ENCODE results near the gene ANXA11. TPM values are rescaled to one million over a fixed set of nuclear protein-coding genes. Genes with fewer than 3 reads are reported as not detected.

Gene ANXA11
- total and polyA plus RNA-seq, 9 of the 15 experiments (the other 6 are each of a cell fraction or from before 2014, with no cell fraction given) = 43.6 to 212 (median 109) TPM

DNA sequence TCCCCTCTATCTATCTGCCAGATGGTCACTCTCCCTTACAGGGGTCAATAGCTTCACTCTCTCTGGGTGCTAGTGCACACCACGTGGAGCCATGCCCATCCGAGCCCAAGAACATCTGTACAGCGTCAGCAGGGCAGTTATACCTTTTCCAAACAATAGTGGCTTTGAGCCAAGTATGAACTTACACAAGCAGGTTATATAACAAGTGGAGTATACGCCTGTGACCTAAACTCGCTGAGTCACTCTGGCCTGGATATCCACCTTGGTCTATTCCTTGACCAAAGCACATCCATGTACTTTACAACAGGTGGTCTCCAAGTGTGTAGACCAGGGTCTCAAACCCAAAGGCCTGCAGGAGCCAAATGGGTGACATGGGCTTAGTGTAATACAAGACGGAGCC is 52.5 kb downstream of the ANXA11 start (continued):
- no peak for TF ChIP-seq ZNF785 (CRISPR knock-in tag; IDR thresholded peaks at IDR 0.05)
- TF ChIP-seq C11orf30 (IDR thresholded peaks at IDR 0.05; ENCODE audit: low read depth) = peak; percentile 62
- TF ChIP-seq PHB (CRISPR knock-in tag; IDR thresholded peaks at IDR 0.05) = no peak
- TF ChIP-seq ZNF133 (CRISPR knock-in tag; IDR thresholded peaks at IDR 0.05) = no peak
- no peak for TF ChIP-seq MTF1 (CRISPR knock-in tag; IDR thresholded peaks at IDR 0.05; ENCODE audit: borderline replicate concordance)
- TF ChIP-seq, protein P1, sequence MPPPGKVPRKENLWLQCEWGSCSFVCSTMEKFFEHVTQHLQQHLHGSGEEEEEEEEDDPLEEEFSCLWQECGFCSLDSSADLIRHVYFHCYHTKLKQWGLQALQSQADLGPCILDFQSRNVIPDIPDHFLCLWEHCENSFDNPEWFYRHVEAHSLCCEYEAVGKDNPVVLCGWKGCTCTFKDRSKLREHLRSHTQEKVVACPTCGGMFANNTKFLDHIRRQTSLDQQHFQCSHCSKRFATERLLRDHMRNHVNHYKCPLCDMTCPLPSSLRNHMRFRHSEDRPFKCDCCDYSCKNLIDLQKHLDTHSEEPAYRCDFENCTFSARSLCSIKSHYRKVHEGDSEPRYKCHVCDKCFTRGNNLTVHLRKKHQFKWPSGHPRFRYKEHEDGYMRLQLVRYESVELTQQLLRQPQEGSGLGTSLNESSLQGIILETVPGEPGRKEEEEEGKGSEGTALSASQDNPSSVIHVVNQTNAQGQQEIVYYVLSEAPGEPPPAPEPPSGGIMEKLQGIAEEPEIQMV (tag; conservative IDR thresholded peaks at IDR 0.05; ENCODE audit: low read depth) = no peak
- TF ChIP-seq ETV6 (IDR thresholded peaks at IDR 0.05; ENCODE audit: borderline replicate concordance in 1 of 2, low read depth in 2 of 2, low read length in 1 of 2) = no peak
- no peak for TF ChIP-seq ETV6 (CRISPR knock-in tag; IDR thresholded peaks at IDR 0.05; ENCODE audit: borderline replicate concordance)
- TF ChIP-seq, protein P2, sequence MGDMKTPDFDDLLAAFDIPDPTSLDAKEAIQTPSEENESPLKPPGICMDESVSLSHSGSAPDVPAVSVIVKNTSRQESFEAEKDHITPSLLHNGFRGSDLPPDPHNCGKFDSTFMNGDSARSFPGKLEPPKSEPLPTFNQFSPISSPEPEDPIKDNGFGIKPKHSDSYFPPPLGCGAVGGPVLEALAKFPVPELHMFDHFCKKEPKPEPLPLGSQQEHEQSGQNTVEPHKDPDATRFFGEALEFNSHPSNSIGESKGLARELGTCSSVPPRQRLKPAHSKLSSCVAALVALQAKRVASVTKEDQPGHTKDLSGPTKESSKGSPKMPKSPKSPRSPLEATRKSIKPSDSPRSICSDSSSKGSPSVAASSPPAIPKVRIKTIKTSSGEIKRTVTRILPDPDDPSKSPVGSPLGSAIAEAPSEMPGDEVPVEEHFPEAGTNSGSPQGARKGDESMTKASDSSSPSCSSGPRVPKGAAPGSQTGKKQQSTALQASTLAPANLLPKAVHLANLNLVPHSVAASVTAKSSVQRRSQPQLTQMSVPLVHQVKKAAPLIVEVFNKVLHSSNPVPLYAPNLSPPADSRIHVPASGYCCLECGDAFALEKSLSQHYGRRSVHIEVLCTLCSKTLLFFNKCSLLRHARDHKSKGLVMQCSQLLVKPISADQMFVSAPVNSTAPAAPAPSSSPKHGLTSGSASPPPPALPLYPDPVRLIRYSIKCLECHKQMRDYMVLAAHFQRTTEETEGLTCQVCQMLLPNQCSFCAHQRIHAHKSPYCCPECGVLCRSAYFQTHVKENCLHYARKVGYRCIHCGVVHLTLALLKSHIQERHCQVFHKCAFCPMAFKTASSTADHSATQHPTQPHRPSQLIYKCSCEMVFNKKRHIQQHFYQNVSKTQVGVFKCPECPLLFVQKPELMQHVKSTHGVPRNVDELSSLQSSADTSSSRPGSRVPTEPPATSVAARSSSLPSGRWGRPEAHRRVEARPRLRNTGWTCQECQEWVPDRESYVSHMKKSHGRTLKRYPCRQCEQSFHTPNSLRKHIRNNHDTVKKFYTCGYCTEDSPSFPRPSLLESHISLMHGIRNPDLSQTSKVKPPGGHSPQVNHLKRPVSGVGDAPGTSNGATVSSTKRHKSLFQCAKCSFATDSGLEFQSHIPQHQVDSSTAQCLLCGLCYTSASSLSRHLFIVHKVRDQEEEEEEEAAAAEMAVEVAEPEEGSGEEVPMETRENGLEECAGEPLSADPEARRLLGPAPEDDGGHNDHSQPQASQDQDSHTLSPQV (IDR thresholded peaks at IDR 0.05) = peak; percentile 46; the same call in 1 of the 2 replicates
- peak; percentile 71 for TF ChIP-seq MAFG (tag; conservative IDR thresholded peaks at IDR 0.05)
- TF ChIP-seq CTBP1 (IDR thresholded peaks at IDR 0.05; ENCODE audit: borderline replicate concordance) = no peak
- TF ChIP-seq MAFF (IDR thresholded peaks at IDR 0.05; ENCODE audit: low read length) = peak; percentile 27; the same call in 1 of the 2 replicates

Data from K562 (cell line).